GM19467 (cell line): ENCODE results near the gene TPO.
"Not testable (repeated sequence)": the region's sequence is repeated elsewhere in the genome, so short reads cannot be mapped to it uniquely, and the experiment has no call there.

Source experiments
- ATAC-seq: cut with Tn5 transposase; IDR thresholded peaks from one replicate; pipeline ENCODE4 v1.9.1; 2021; ENCODE audit warnings: mild to moderate bottlenecking, moderate library complexity; ENCODE audit not compliant: unreplicated experiment

TPO gene

DNA sequence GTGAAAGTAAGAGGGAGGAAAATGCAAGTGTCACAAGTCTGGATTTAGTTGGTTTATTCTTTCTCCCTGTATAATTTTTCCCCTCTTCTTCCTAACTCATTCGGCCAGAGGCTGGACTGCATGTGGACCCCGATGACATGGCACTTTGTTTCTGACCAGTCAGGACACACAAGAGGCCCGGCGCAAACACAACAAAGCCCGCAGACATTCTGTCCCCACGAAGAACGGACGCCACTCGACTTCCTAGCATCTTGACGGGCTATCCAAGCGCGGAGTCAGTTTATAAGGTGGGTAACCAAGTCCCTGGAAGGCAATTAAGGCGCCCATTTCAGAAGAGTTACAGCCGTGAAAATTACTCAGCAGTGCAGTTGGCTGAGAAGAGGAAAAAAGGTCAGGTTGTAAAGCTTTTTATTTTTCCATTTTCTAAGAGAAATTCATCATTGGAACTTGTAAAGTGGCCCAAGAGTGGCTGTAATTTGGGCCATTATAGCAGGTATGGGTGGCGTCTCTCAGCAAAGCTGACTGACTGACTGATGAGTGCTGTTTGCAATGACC, at the start of gene TPO:
Gene TPO, plus strand, starts transcription at position 308 of the 555 bp plus-strand sequence. CDS start 946 bp downstream, outside the sequence.
- no peak for ATAC-seq

DNA sequence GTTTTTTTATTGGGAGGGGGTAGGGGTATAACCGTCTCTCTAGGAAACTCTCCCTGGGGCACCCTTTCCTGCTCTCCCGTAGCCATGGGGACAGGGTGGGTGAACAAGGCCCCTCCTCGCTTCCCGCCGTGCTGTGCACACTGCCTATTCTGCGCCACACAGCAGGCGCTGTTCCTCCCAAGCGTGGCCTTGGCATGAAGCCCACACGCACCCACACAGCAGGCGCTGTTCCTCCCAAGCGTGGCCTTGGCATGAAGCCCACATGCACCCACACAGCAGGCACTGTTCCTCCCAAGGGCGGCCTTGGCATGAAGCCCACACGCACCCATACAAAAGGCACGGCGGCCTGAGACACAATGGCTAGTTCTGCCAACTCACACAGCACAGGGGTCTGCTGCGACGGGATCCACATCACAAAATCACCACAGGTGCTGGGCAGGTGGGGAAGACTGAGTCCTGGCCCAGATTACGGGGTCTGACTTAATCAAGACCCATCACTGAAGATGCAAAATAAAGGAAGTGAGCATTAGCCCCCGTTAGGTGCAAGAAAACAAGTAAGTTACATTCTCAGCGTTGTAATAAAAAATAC, 46.6 kb upstream of the TPO start:
- no peak for ATAC-seq

DNA sequence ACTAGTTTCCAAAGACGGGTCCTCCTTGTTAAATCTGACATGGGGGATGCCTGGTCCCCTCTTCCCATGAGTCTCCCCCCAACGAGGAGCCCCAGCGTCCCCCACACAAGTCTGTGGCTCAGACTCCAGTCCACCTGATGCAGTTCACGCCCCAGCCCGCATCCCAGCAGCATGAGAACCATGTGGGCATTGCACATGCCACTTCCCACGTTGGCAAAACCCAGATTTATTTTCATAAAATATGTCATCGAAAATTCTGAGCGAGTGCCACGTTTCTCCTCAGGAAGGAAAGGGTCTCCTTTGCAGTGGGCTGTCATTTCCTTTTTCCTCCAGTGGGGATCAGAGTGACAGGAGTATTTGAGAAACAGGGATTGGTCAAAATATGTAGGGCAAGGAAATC, 45.7 kb upstream of the TPO start:
- ATAC-seq: no peak

DNA sequence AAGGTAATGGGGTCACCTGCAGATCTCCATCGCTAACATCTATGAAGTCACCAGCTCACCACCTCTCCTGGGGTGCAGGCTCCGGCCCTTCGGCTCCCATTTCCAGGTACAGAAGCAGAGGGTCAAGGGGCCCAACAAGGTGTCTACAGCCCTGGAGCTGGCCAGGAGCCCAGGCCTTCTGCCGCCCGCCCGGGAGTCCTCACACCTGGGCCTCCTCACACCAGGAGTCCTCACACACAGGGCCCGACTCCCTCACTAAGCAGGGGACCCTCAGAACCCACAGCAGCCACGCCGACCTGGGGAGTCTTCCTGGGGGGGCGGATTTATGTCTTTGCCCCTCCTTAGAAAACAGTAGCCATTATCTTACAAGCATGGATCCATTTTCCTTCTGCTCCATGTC, 43.4 kb upstream of the TPO start:
- ATAC-seq: no peak

- no peak for ATAC-seq
Observed at GRCh38 chr2:1370461-1370860, 42.8 kb upstream of the TPO start.

GRCh38 chr2:1371082-1371481, 42.2 kb upstream of the TPO start:
- no peak for ATAC-seq

DNA sequence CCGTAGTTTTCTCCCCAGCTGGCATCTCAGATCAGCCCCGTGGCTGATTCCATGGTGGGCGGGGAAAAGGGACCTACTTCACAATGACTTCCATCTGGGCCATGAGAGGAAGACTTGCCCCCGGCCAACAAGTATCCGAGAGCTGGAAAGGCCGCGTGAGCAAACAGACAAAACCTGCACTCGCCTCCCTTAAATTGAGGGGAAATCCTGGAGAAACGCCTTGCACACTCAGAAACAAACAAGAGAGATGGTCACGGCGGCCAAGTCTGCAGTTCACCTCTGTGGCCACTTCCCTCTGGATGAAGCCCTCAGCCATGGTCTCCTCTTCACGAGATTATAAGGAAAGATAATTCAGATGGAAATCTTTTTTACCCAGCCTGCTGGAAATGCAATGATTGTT, 39.4 kb upstream of the TPO start:
- ATAC-seq: no peak

DNA sequence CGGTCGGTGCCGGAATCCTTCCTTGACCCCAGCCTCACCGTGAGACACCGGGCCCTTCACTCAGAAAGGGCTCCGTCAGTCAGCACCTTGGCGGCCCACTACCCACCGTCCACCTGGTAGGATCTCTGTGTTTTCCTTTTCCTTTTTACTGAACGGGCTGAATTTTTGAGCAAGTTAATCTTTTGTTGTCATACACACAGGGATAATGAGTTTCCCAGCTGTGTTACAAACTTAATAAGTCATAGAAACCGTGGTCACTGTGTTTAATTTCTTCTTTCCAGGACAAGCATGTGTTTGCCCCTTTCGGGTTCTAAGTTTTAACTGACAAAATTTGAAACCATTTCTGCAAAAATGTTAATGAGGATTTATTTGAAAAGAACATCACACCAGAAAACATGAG, 39.0 kb upstream of the TPO start:
- ATAC-seq: no peak

- ATAC-seq: no peak
Observed at GRCh38 chr2:1375794-1376193, 37.5 kb upstream of the TPO start.

- ATAC-seq: no peak
Observed at GRCh38 chr2:1377473-1377872, 35.8 kb upstream of the TPO start.

DNA sequence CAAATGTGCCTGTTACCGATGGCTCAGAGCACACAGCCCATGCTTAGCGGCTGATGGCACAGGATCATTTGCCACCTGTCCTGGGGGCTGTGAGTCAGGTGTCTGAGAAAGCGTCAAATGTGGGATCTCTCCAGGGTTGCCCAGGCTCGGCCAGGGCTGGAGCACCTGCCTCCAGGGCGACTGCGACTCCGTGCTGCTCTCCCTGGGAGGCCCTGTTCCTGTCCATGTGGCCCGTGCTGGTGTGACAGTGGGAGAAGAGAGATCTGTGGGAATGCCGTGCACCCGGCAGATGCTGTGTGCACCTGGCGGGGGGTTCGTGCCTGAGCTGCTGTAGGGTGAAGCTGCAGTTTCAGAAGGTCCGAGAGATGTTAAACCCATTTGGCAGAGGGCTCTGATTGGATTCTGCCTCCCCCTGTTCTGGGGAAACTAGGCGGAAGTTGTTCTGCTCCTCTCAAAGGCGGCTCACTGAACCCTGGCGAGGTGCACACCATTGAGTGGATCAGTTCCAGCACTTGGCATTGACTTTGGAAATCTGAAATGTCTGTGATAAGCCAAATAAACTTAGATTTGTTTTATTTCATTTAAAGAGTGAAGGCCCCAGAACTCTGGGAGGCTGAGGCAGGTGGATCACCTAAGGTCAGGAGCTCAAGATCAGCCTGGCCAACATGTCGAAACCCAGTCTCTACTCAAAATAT, 34.7 kb upstream of the TPO start:
- no peak for ATAC-seq

- ATAC-seq: no peak
Observed at GRCh38 chr2:1381644-1382043, 31.6 kb upstream of the TPO start.

DNA sequence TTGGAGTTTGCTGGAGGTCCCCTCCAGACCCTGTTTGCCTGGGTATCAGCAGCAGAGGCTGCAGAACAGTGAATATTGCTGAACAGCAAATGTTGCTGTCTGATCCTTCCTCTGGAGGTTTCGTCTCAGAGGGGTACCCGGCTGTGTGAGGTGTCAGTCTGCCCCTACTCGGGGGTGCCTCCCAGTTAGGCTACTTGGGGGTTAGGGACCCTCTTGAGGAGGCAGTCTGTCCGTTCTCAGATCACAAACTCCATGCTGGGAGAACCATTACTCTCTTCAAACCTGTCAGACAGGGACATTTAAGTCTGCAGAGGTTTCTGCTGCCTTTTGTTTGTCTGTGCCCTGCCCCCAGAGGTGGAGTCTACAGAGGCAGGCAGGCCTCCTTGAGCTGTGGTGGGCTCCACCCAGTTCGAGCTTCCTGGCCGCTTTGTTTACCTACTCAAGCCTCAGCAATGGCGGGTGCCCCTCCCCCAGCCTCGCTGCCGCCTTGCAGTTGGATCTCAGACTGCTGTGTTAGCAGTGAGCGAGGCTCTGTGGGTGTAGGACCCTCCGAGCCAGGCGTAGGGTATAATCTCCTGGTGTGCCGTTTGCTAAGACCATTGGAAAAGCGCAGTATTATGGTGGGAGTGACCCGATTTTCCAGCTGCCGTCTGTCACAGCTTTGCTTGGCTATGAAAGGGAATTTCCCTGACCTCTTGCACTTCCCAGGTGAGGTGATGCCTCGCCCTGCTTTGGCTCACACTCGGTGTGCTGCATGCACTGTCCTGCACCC, 25.1 kb upstream of the TPO start:
- not testable (repeated sequence) for ATAC-seq

DNA sequence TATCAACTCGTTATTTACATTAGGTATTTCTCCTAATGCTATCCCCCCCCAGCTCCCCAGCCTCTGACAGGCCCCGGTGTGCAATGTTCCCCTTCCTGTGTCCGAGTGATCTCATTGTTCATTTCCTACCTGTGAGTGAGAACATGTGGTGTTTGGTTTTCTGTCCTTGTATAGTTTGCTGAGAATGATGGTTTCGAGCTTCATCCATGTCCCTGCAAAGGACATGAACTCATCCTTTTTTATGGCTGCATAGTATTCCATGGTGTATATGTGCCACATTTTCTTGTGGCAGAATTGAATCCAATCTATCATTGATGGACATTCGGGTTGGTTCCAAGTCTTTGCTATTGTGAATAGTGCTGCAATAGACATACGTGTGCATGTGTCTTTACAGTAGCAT, 23.1 kb upstream of the TPO start:
- ATAC-seq: not testable (repeated sequence)

DNA sequence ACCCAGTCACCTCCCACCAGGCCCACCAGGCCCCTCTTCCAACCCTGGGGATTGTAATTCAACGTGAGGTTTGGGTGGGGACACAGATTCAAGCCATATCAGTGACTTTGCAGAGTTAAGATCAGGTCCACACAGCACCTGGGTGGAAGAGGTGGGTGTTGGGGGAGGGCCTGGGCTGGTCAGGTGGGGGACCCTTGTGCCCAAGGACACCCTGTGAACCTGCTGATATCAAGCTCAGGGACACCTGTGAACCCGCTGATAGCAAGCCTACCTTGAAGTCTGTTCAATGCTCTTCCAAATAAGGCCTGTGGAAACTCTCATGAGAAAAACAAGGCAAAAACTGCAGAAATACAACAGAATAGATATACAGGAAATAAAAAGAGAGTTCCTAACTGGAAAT, 19.9 kb upstream of the TPO start:
- no peak for ATAC-seq

DNA sequence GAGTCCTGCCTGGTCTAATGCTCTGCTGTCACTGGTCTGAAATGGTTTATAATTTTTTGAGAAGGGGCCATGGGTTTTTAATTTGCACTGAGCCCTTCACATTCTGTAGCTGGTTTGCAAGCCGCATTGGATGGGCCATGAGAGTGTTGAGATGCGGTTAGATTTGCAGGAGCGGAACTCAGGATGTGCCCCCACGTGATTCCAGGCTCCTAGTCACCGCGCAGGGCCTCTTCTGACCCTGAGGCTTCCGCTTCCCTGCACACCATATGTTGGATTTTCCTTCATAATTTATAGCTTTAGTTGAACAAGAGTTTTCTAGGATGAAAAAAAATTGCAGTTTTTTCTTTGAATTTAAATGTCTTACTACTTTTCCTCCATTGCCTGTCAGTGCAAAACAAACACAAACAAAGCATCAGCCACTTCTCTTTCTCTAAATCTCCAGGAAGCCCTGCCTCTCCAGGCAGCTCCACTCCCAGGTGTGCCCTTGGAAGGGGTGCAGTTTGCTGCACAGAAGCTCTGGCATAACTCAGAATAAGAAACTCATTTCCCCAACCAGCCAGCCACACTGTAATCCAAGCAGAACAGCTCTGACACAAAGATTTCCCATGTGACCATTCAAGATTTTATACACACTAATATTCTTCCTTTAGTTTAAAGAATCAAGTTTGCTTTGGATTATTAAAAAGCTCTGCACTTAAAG, 18.4 kb upstream of the TPO start:
- no peak for ATAC-seq

DNA sequence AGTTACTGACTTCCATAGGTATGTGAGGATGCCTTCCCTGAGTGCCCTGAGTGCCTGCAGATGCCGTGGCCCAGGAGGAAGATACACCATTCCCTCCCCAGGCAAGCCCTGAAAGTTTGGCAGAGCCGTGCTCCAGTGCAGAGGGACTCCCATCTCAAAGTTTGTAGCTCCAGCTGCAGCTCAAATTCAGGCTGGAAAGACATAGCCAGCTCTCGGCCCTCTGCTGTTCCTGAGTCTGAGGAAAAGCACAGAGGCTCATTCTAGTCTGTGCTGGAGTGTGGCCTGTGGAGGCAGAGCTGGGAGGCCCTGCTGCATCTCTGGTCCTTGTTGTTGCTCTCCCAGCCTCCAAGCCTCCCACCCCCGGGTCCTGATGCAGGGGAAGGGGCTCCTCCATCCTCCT, 15.9 kb upstream of the TPO start:
- ATAC-seq: no peak

DNA sequence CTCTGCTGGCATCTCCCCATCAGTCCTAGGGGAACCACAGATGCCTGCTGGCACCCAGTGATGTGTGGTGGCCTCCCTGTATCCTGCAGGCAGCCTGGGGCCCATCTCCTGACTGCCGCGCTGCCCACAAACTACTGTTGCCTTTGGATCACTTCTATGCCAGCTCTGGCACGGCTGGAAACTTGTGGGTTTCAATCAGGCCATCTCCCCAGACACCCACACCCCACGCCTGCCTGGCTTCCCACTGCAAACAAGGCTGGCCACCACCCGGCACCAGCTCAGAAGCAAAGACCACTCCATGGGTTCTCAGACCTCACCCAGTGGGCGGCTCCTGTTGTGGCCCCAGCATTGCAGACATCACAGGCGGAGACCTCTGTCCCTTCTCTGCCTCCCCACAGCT, 15.1 kb upstream of the TPO start:
- ATAC-seq: no peak

DNA sequence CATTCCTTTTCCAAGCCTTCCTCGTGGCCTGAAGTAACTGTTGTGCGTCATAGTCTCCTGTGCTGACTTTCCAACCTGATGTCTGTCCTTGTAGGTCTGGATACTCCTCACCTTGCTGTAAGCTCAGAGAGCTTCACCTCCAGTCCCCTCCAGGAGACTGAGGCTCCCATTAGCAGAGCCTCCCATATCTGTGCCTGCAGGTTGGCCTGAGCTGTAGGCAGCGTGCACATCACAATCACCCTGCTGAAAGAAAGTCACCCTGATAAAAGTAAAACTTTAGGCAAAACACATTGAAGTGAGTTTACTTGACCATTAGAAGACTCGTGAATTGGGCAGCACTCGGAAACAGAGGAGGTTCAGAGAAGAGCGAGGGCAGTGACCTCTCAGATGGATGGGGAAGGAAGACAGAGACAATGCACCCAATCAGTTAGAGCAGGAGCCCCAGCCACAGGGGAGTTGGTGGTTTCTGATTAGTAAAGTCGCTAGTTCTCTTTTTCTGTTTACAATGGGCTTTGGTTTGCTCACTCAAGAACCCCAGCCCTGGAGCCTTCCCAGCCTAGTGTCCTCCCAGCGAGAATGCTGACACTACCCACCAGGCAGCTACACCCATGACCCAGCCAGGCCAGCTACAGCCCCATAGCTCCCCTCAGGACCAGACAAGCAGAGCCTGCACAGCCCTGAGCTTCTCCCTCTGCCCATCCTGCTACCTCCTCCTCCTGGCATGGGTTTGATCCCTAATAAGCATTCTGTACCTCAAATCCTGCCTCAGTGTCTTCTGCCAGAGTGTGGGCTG, 12.1 kb upstream of the TPO start:
- ATAC-seq: no peak

GRCh38 chr2:1402064-1402463, 11.2 kb upstream of the TPO start:
- no peak for ATAC-seq
